Nephron (organoid): ENCODE measurements around the gene IRF2BP1.
"Not testable (repeated sequence)": the region's sequence is repeated elsewhere in the genome, so short reads cannot be mapped to it uniquely, and the experiment has no call there.

Experiments
- H3K27ac Mint-ChIP-seq, 3 experiments: 2 replicates each; pipeline ENCODE4 v1.8.0; 2020; ENCODE audit warnings: mixed read lengths in 3 of 3, mild to moderate bottlenecking in 2 of 3, moderate library complexity in 1 of 3
- H3K27me3 Mint-ChIP-seq: 2 replicates; pipeline ENCODE4 v1.8.0; 2021; ENCODE audit warnings: low read depth, mild to moderate bottlenecking, moderate library complexity, mixed read lengths
- H3K36me3 Mint-ChIP-seq: 2 replicates; pipeline ENCODE4 v1.8.0; 2020; ENCODE audit warnings: low read depth, mixed read lengths
- H3K4me1 Mint-ChIP-seq: 2 replicates; pipeline ENCODE4 v1.8.0; 2020; ENCODE audit warnings: mixed read lengths
- H3K4me3 Mint-ChIP-seq, 3 experiments: 2 replicates each; pipeline ENCODE4 v1.8.0; 2020; ENCODE audit warnings: mild to moderate bottlenecking in 3 of 3, mixed read lengths in 3 of 3, moderate library complexity in 2 of 3
- H3K9me3 Mint-ChIP-seq: 2 replicates; pipeline ENCODE4 v1.8.0; 2020; ENCODE audit warnings: mixed read lengths
- TF ChIP-seq, protein P1 (sequence below), 3 experiments: fragments of 200-600 bp; sonication (generic); IDR thresholded peaks; one replicate each; pipeline ENCODE4 v1.5.0; 2021; ENCODE audit warnings: antibody characterized with exemption in 3 of 3; ENCODE audit not compliant: unreplicated experiment in 3 of 3

The IRF2BP1 gene

DNA sequence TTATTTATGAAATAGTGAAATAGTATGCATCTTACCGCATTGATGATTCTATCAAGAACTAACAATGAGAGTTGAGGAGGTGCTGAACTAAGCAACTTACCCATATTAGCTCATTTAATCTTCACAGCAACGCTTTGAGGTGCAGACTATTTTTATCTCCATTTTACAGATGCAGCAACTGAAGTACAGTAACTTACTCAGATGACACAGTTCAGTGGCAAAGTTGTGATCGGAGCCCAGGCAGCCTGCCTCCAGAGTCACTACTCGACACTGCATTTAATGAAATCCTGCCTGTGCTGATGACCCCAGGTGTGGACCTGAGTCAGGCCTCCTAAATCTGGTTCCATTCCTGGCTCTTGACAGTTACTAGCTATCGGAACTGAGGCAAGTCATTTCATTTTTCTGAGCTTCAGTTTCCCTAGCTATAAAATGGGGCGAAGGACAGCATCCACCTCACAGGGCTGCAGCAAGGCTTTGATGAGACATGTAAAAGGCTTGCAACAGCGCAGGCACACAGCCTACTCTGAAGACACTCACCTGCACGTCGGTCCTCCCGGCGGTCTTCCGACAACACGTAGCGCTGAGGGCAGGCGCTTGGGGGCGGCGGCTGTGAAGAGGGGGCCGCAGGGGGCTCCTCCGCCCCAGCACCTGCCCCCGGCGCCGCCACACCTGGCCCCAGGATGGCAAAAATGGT lies 14.9 kb upstream of the IRF2BP1 start:
- peaks cover 23% of the 10 kb centered on the region for H3K36me3 Mint-ChIP-seq
- TF ChIP-seq, protein P1, sequence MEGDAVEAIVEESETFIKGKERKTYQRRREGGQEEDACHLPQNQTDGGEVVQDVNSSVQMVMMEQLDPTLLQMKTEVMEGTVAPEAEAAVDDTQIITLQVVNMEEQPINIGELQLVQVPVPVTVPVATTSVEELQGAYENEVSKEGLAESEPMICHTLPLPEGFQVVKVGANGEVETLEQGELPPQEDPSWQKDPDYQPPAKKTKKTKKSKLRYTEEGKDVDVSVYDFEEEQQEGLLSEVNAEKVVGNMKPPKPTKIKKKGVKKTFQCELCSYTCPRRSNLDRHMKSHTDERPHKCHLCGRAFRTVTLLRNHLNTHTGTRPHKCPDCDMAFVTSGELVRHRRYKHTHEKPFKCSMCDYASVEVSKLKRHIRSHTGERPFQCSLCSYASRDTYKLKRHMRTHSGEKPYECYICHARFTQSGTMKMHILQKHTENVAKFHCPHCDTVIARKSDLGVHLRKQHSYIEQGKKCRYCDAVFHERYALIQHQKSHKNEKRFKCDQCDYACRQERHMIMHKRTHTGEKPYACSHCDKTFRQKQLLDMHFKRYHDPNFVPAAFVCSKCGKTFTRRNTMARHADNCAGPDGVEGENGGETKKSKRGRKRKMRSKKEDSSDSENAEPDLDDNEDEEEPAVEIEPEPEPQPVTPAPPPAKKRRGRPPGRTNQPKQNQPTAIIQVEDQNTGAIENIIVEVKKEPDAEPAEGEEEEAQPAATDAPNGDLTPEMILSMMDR (IDR thresholded peaks at IDR 0.05; ENCODE audit: unreplicated experiment in 3 of 3): no peak
- no peaks in the 10 kb centered on the region for H3K9me3 Mint-ChIP-seq
- H3K27me3 Mint-ChIP-seq: peaks cover 19% of the 10 kb centered on the region
- H3K4me1 Mint-ChIP-seq: peaks cover 5% of the 10 kb centered on the region
- peak overlapping the region; percentile 55 to 78 (median 78) for H3K4me3 Mint-ChIP-seq
- H3K27ac Mint-ChIP-seq: no peak overlapping the region

DNA sequence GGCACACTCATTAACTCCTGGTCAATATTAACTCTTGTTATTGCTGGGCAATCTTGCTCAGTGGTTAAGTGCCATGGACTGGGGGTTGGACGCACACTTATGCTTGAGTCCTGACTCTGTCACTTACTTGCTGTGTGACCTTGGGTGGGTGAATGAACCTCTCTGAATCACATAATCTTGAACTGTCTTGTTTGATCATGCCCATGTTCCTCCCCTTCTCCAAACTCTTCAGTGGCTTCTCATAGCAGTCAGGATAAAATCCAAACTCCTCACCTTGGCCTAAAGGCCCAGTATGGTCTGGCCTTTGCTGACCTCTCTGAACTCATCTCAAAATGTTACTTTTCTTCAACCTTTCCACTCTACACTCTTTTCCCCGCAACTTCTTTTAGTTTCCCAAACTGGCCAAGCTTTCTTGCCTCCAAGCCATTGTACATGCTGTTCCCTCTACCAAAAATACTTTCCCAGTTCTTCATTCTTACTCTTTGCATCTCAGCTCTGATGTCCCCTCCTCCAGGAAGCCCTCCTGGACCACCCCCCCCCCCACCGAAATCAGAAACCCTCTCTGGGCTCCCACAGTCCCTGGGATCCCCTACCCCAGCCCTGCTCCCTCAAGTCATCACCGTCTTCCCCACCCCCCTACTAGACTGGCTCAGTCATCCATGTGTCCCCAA lies 14.1 kb upstream of the IRF2BP1 start:
- Mint-ChIP-seq H3K36me3 (peaks cover 31% of the 10 kb centered on the region), H3K4me3 (peak overlapping the region; percentile 41 to 78 (median 78)), H3K4me1 (peaks cover 5% of the 10 kb centered on the region), H3K9me3 (no peaks in the 10 kb centered on the region), H3K27me3 (peaks cover 19% of the 10 kb centered on the region), H3K27ac (no peak overlapping the region)
- TF ChIP-seq, protein P1 (IDR thresholded peaks at IDR 0.05; ENCODE audit: unreplicated experiment in 3 of 3): no peak

DNA sequence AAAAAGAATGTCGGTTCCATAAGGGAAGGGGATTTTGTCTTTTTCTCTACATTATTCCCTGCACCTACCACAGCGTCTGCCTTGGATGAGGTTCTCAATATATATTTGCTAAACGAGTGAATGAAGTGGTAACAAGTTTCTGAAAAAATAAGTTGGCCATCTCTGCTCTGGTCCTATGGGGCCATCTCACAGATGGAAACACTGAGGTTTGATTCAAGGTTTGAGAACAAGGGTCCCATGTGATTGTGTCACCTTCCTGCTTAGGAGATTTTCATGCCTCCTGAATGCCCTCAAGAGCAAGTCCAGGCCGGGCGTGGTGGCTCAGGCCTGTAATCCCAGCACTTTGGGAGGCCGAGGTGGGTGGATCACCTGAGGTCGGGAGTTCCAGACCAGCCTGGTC lies 13.3 kb upstream of the IRF2BP1 start:
- peaks cover 19% of the 10 kb centered on the region for H3K27me3 Mint-ChIP-seq
- peak overlapping the region in 1 of 3 experiments; percentile 44 for H3K4me3 Mint-ChIP-seq
- TF ChIP-seq, protein P1 (IDR thresholded peaks at IDR 0.05; ENCODE audit: unreplicated experiment in 3 of 3): no peak
- no peaks in the 10 kb centered on the region for H3K9me3 Mint-ChIP-seq
- no peak overlapping the region for H3K27ac Mint-ChIP-seq
- H3K36me3 Mint-ChIP-seq: peaks cover 34% of the 10 kb centered on the region
- peaks cover 5% of the 10 kb centered on the region for H3K4me1 Mint-ChIP-seq

DNA sequence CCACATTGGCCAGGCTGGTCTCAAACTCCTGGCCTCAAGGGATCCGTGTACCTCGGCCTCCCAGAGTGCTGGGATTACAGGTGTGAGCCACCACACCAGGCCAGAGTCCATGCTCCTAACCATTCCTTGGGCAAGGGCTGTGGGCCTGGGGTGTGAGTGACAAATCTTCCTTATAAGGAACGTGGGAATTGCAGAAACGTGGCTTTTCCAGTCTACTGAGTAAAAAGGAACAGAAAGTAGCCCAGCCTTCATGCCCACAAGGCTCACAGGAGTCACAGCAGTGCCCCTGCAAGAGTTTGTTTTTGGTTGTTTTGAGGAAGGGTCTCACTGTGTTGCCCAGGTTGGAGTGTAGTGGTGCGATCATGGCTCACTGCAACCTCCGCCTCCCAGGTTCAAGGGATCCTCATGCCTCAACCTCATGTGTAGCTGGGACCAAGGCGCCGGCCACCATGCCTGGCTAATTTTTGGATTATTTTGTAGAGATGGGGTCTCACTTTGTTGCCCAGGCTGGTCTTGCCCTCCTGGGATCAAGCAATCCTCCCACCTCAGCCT lies 11.4 kb upstream of the IRF2BP1 start:
- H3K27ac Mint-ChIP-seq: no peak overlapping the region
- TF ChIP-seq, protein P1 (IDR thresholded peaks at IDR 0.05; ENCODE audit: unreplicated experiment in 3 of 3): no peak
- no peak overlapping the region for H3K4me3 Mint-ChIP-seq
- no peaks in the 10 kb centered on the region for H3K9me3 Mint-ChIP-seq
- peaks cover 18% of the 10 kb centered on the region for H3K27me3 Mint-ChIP-seq
- H3K4me1 Mint-ChIP-seq: peaks cover 5% of the 10 kb centered on the region
- peaks cover 34% of the 10 kb centered on the region for H3K36me3 Mint-ChIP-seq

DNA sequence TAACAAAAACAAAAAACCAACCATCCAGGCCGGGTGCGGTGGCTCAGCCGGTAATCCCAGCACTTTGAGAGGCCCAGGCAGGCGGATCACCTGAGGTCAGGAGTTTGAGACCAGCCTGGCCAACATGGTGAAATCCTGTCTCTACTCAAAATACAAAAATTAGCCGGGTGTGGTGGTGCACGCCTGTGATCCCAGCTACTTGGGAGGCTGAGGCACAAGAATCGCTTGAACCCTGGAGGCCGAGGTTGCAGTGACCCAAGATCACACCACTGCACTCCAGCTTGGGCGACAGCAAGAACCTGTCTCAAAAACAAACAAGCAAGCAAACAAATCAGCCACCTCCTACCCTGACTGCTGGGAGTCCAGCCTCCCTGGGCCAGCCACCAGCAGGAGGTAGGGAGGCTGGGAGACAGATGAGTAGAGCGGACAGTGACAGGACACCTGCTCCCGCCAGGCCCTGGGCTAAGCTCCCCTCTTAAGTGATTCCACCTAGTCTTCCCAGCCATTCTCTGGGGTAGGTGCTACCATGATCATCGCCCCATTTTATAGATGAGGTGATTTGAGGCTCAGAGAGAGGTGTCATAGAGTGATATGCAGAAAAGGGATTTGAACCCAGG lies 10.2 kb upstream of the IRF2BP1 start:
- not testable (repeated sequence) for H3K27me3 Mint-ChIP-seq, H3K4me1 Mint-ChIP-seq, H3K9me3 Mint-ChIP-seq, H3K4me3 Mint-ChIP-seq
- Mint-ChIP-seq H3K36me3 (peaks cover 34% of the 10 kb centered on the region), H3K27ac (peak overlapping the region in 1 of 3 experiments; percentile 79)

DNA sequence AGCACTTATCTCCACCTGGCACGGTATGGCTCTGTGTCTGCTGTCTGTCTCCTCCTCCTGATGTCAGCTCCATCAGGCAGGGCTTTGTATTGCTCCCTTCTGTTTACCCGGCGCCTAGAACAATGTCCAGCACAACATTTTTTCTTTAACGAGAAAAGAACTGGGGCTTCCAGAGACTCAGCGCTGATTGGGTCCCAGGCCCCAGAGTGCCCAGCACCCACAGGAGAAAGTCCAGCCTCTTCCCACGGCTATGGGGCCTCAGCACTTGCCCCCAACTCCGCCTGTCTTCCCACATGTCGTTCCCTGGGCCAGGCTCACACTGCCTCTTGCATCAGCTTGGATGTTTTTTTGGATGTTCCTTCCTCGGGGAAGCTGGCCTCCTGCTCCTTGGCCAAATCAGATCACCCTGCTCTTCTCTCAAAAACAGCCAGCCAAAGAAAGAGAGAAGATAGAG lies 9.6 kb upstream of the IRF2BP1 start:
- no peaks in the 10 kb centered on the region for H3K9me3 Mint-ChIP-seq
- peaks cover 1% of the 10 kb centered on the region for H3K4me1 Mint-ChIP-seq
- TF ChIP-seq, protein P1 (IDR thresholded peaks at IDR 0.05; ENCODE audit: unreplicated experiment in 3 of 3): no peak
- peaks cover 4% of the 10 kb centered on the region for H3K27me3 Mint-ChIP-seq
- H3K4me3 Mint-ChIP-seq: no peak overlapping the region
- H3K27ac Mint-ChIP-seq: peak overlapping the region in 1 of 3 experiments; percentile 79
- peaks cover 29% of the 10 kb centered on the region for H3K36me3 Mint-ChIP-seq
